Keratinocyte (primary cell): ENCODE measurements around the gene NEUROD1. TPM values are rescaled to one million over a fixed set of nuclear protein-coding genes. Genes with fewer than 3 reads are reported as not detected.

Experiments
- DNase-seq: peaks from one replicate; pipeline ENCODE4 v3.0.0-alpha.2; 2011; ENCODE audit warnings: low read depth, missing footprints, low spot score
- FAIRE-seq: peaks from 2 replicates; lab custom pipeline; 2011; peaks lifted over from hg19 to GRCh38; lab: Jason Lieb, UNC
- H2AFZ ChIP-seq: 2 replicates; pipeline ENCODE4 v1.6.0; 2012; ENCODE audit warnings: low read length, control low read depth, inconsistent platforms; ENCODE audit not compliant: control insufficient read depth
- H3K27ac ChIP-seq: 2 replicates; pipeline ENCODE4 v1.5.1; 2011; ENCODE audit warnings: low read length; ENCODE audit not compliant: control insufficient read depth, insufficient read depth
- H3K27me3 ChIP-seq: 3 replicates; pipeline ENCODE4 v1.6.0; 2011; ENCODE audit warnings: low read length; ENCODE audit not compliant: control insufficient read depth, insufficient read depth; ENCODE audit errors: extremely low read depth
- H3K36me3 ChIP-seq, 2 experiments: 2 replicates in 1 of 2; 3 replicates in 1 of 2; pipeline ENCODE4 v1.5.1; 2011; ENCODE audit warnings: low read length in 2 of 2, mild to moderate bottlenecking in 1 of 2; ENCODE audit not compliant: control insufficient read depth in 2 of 2, insufficient read depth in 2 of 2; ENCODE audit errors: extremely low read depth in 1 of 2
- H3K4me1 ChIP-seq: 3 replicates; pipeline ENCODE4 v1.5.1; 2011; ENCODE audit warnings: low read length; ENCODE audit not compliant: control insufficient read depth, insufficient read depth; ENCODE audit errors: extremely low read depth
- H3K4me2 ChIP-seq: 3 replicates; pipeline ENCODE4 v1.6.0; 2011; ENCODE audit warnings: low read depth, low read length; ENCODE audit not compliant: control insufficient read depth, insufficient read depth; ENCODE audit errors: extremely low read depth
- H3K4me3 ChIP-seq, 3 experiments: fragments of 200-600 bp in 1 of 3; sonication (generic) in 1 of 3; 2 replicates in 2 of 3; 3 replicates in 1 of 3; pipeline ENCODE4 v1.5.1; 2011 to 2016; ENCODE audit warnings: low read length in 3 of 3, mild to moderate bottlenecking in 3 of 3, control low read depth in 2 of 3, inconsistent platforms in 1 of 3, low read depth in 1 of 3, mixed read lengths in 1 of 3, mixed run types in 1 of 3, moderate library complexity in 1 of 3; ENCODE audit not compliant: control insufficient read depth in 2 of 3, insufficient read depth in 2 of 3; ENCODE audit errors: extremely low read depth in 1 of 3
- H3K79me2 ChIP-seq: 2 replicates; pipeline ENCODE4 v1.6.0; 2012; ENCODE audit warnings: low read length; ENCODE audit not compliant: control insufficient read depth, insufficient read depth
- H3K9ac ChIP-seq: 3 replicates; pipeline ENCODE4 v1.6.0; 2011; ENCODE audit warnings: low read length; ENCODE audit not compliant: control insufficient read depth, insufficient read depth; ENCODE audit errors: extremely low read depth
- H3K9me1 ChIP-seq: 3 replicates; pipeline ENCODE4 v1.6.0; 2011; ENCODE audit warnings: low read length; ENCODE audit not compliant: control insufficient read depth, insufficient read depth; ENCODE audit errors: extremely low read depth
- H3K9me3 ChIP-seq: 2 replicates; pipeline ENCODE4 v1.5.1; 2012; ENCODE audit warnings: low read depth, low read length; ENCODE audit not compliant: control insufficient read depth
- H4K20me1 ChIP-seq: 3 replicates; pipeline ENCODE4 v1.6.0; 2011; ENCODE audit warnings: low read length; ENCODE audit not compliant: control insufficient read depth, insufficient read depth; ENCODE audit errors: extremely low read depth
- EZH2 ChIP-seq: IDR thresholded peaks from one replicate; pipeline ENCODE4 v1.6.1; 2012; ENCODE audit warnings: inconsistent platforms, mild to moderate bottlenecking, low read length, moderate library complexity
- dilution Hi-C: fragments of 300-500 bp; cut with MboI; formaldehyde crosslinking; loops from one replicate; pipeline ENCODE4 v1.7.0; 2020; ENCODE audit warnings: low sequenced_read_pairs; ENCODE audit not compliant: extremely low pct_ligation_motif_present
- polyA plus RNA-seq, 5 experiments: library from polyadenylated mRNA; depleted of rRNA in 3 of 5; stranded (reverse) in 3 of 5; stranded (forward) in 1 of 5; unstranded in 1 of 5; fragments of >200 nt; gene quantifications; 1 replicate in 1 of 5; 2 replicates in 3 of 5; 3 replicates in 1 of 5; pipeline versions ENCODE4 v1.2.1 to v1.2.3, GENCODE V29; 2011 to 2012; ENCODE audit warnings: missing spikeins in 2 of 5, low read depth in 1 of 5, low replicate concordance in 1 of 5
- TF ChIP-seq, protein P1 (sequence below), 3 experiments: IDR thresholded peaks in 1 of 3; conservative IDR thresholded peaks in 1 of 3; optimal IDR thresholded peaks in 1 of 3; 2 replicates in 2 of 3; 3 replicates in 1 of 3; pipeline versions ENCODE3 to v1.5.1; 2011; ENCODE audit warnings: low read length in 3 of 3, mild to moderate bottlenecking in 3 of 3, moderate library complexity in 2 of 3, control low read depth in 1 of 3, inconsistent platforms in 1 of 3; ENCODE audit not compliant: insufficient read depth in 2 of 3; ENCODE audit errors: extremely low read depth in 1 of 3

Gene NEUROD1
- polyA plus RNA-seq, 1 donor (not counting 4 experiments of a cell fraction or from before 2014, with no cell fraction given), result not detected

DNA sequence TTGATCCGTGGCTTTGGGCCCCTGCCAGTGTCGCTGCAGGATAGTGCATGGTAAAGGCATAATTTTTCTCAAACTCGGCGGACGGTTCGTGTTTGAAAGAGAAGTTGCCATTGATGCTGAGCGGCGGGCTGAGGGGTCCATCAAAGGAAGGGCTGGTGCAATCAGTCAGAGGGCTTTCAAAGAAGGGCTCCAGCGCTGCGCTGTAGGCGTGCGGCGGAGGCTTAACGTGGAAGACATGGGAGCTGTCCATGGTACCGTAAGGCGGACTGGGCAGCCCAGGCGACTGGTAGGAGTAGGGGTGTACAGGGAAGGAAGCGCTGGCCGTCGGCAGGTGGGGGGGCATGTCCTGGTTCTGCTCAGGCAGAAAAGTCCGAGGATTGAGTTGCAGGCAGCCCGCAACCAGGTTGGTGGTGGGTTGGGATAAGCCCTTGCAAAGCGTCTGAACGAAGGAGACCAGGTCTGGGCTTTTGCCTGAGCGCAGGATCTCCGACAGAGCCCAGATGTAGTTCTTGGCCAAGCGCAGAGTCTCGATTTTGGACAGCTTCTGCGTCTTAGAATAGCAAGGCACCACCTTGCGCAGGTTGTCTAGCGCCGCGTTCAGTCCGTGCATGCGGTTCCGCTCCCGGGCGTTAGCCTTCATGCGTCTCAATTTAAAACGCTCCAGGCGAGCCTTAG lies 2.3 kb downstream of the NEUROD1 start:
- Histone ChIP-seq H3K9me1 (no peaks in the 10 kb centered on the region), H3K9ac (no peak overlapping the region), H3K36me3 (no peaks in the 10 kb centered on the region), H3K4me2 (no peak overlapping the region), H3K27me3 (peaks cover 58% of the 10 kb centered on the region), H4K20me1 (no peaks in the 10 kb centered on the region), H3K79me2 (no peaks in the 10 kb centered on the region), H3K9me3 (no peaks in the 10 kb centered on the region), H3K27ac (no peak overlapping the region), H2AFZ (no peak overlapping the region), H3K4me3 (no peak overlapping the region), H3K4me1 (peaks cover 6% of the 10 kb centered on the region)
- FAIRE-seq, result no peak
- dilution Hi-C loops, result no loop called here
- TF ChIP-seq, protein P1, sequence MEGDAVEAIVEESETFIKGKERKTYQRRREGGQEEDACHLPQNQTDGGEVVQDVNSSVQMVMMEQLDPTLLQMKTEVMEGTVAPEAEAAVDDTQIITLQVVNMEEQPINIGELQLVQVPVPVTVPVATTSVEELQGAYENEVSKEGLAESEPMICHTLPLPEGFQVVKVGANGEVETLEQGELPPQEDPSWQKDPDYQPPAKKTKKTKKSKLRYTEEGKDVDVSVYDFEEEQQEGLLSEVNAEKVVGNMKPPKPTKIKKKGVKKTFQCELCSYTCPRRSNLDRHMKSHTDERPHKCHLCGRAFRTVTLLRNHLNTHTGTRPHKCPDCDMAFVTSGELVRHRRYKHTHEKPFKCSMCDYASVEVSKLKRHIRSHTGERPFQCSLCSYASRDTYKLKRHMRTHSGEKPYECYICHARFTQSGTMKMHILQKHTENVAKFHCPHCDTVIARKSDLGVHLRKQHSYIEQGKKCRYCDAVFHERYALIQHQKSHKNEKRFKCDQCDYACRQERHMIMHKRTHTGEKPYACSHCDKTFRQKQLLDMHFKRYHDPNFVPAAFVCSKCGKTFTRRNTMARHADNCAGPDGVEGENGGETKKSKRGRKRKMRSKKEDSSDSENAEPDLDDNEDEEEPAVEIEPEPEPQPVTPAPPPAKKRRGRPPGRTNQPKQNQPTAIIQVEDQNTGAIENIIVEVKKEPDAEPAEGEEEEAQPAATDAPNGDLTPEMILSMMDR (optimal IDR thresholded peaks at IDR 0.05 in 1 of 3, IDR thresholded peaks at IDR 0.05 in 1 of 3, conservative IDR thresholded peaks at IDR 0.05 in 1 of 3; ENCODE audit: extremely low read depth in 1 of 3, insufficient read depth in 2 of 3, low read length in 3 of 3), result no peak
- no peak for TF ChIP-seq EZH2
- no peak for DNase-seq

DNA sequence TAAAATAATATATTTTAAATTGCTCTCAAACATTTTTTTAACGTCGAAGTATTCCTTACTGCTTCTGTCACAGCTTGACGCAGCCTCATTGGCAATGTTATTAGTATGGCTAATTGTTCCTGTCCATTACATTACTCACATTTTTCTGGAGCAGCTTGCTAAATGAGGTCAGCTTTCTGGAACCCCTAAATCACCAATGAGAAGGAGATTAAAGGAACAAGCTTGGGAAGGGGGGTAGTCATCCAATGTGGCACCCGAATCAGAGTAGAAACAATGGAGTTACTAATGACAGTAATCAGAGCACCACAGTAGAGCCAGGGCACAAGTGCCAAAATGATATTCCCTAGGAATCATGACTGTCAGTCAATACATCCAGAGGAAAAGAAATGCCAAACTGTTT lies 5.1 kb downstream of the NEUROD1 start:
- no peak for DNase-seq
- Histone ChIP-seq H3K4me3 (no peak overlapping the region), H3K27me3 (peaks cover 30% of the 10 kb centered on the region), H3K4me1 (no peaks in the 10 kb centered on the region), H3K9me1 (no peaks in the 10 kb centered on the region), H3K9me3 (no peaks in the 10 kb centered on the region), H3K36me3 (no peaks in the 10 kb centered on the region), H3K79me2 (no peaks in the 10 kb centered on the region), H2AFZ (no peak overlapping the region), H3K9ac (no peak overlapping the region), H4K20me1 (no peaks in the 10 kb centered on the region), H3K27ac (no peak overlapping the region), H3K4me2 (no peak overlapping the region)
- dilution Hi-C loops, result no loop called here
- TF ChIP-seq, protein P1 (optimal IDR thresholded peaks at IDR 0.05 in 1 of 3, IDR thresholded peaks at IDR 0.05 in 1 of 3, conservative IDR thresholded peaks at IDR 0.05 in 1 of 3; ENCODE audit: extremely low read depth in 1 of 3, insufficient read depth in 2 of 3, low read length in 3 of 3), result no peak
- TF ChIP-seq EZH2, result no peak
- no peak for FAIRE-seq
